HepG2 (cell line): ENCODE data around the gene EPB41. TPM values are rescaled to one million over a fixed set of nuclear protein-coding genes. Genes with fewer than 3 reads are reported as not detected.

Experiments used
- ADNP ChIP-seq: sonication (generic); formaldehyde crosslinking; IDR thresholded peaks from 2 replicates; pipeline ENCODE4 v1.4.0; 2020; ENCODE audit warnings: missing genetic modification reagents
- ASH2L ChIP-seq: fragments of 300-600, 200-600 bp; sonication (generic); IDR thresholded peaks from 2 replicates; pipeline ENCODE4 v1.7.0; 2017; ENCODE audit warnings: low read depth, mild to moderate bottlenecking, moderate library complexity, mixed read lengths, low read length; ENCODE audit not compliant: insufficient read length
- ATF7 ChIP-seq, 2 experiments: fragments of 450-650 bp in 1 of 2; sonication (generic) in 1 of 2; formaldehyde crosslinking in 1 of 2; IDR thresholded peaks; 2 replicates each; pipeline versions ENCODE4 v1.4.0 to v1.6.1; 2016 to 2020; ENCODE audit warnings: antibody characterized with exemption in 1 of 2, mild to moderate bottlenecking in 1 of 2, missing genetic modification reagents in 1 of 2
- BCLAF1 ChIP-seq: fragments of 450-650 bp; IDR thresholded peaks from 2 replicates; pipeline ENCODE4 v1.6.1; 2017; ENCODE audit warnings: mild to moderate bottlenecking
- DZIP1 ChIP-seq: sonication (generic); formaldehyde crosslinking; IDR thresholded peaks from 2 replicates; pipeline ENCODE4 v1.5.0; 2020; ENCODE audit warnings: mild to moderate bottlenecking, missing genetic modification reagents
- FOXA3 ChIP-seq: IDR thresholded peaks from 2 replicates; pipeline ENCODE4 v1.6.1; 2016; ENCODE audit warnings: missing genetic modification reagents, missing compliant biosample characterization
- GZF1 ChIP-seq: sonication (generic); formaldehyde crosslinking; IDR thresholded peaks from 2 replicates; pipeline ENCODE4 v1.5.1; 2020; ENCODE audit warnings: mild to moderate bottlenecking, missing genetic modification reagents
- HNF4A ChIP-seq: sonication (generic); formaldehyde crosslinking; IDR thresholded peaks from 2 replicates; pipeline ENCODE4 v1.4.0; 2020; ENCODE audit warnings: missing genetic modification reagents
- MED8 ChIP-seq: sonication (generic); formaldehyde crosslinking; IDR thresholded peaks from 2 replicates; pipeline ENCODE4 v1.8.1; 2023; ENCODE audit warnings: mild to moderate bottlenecking, missing genetic modification reagents; ENCODE audit not compliant: insufficient replicate concordance
- NONO ChIP-seq, 2 experiments: fragments of 450-650 bp in 1 of 2; sonication (generic) in 1 of 2; formaldehyde crosslinking in 1 of 2; IDR thresholded peaks in 1 of 2; conservative IDR thresholded peaks in 1 of 2; 2 replicates each; pipeline versions ENCODE4 v1.6.1 to v1.8.0; 2017 to 2022; ENCODE audit warnings: mild to moderate bottlenecking in 1 of 2, missing genetic modification reagents in 1 of 2, moderate library complexity in 1 of 2
- POGK ChIP-seq: sonication (generic); formaldehyde crosslinking; conservative IDR thresholded peaks from 2 replicates; pipeline ENCODE4 v1.8.0; 2022; ENCODE audit warnings: mild to moderate bottlenecking, moderate library complexity, missing genetic modification reagents
- POLR2AphosphoS5 ChIP-seq: IDR thresholded peaks from 2 replicates; pipeline ENCODE4 v1.6.1; 2012; ENCODE audit warnings: low read depth, low read length
- TMF1 ChIP-seq: sonication (generic); formaldehyde crosslinking; IDR thresholded peaks from 2 replicates; pipeline ENCODE4 v1.8.1; 2022; ENCODE audit warnings: low read depth, missing genetic modification reagents
- WIZ ChIP-seq: sonication (generic); formaldehyde crosslinking; IDR thresholded peaks from 2 replicates; pipeline ENCODE4 v1.5.1; 2020; ENCODE audit warnings: mild to moderate bottlenecking, missing genetic modification reagents
- ZMAT3 ChIP-seq: sonication (generic); formaldehyde crosslinking; conservative IDR thresholded peaks from 2 replicates; pipeline ENCODE4 v1.7.0; 2021; ENCODE audit warnings: missing genetic modification reagents
- ZNF275 ChIP-seq: sonication (generic); formaldehyde crosslinking; IDR thresholded peaks from 2 replicates; pipeline ENCODE4 v1.8.0; 2022; ENCODE audit warnings: missing genetic modification reagents, mild to moderate bottlenecking, inconsistent platforms, borderline replicate concordance
- ZNF430 ChIP-seq: sonication (generic); formaldehyde crosslinking; IDR thresholded peaks from 2 replicates; pipeline ENCODE4 v1.9.0; 2021; ENCODE audit warnings: mild to moderate bottlenecking, missing genetic modification reagents
- ZNF510 ChIP-seq: sonication (generic); formaldehyde crosslinking; IDR thresholded peaks from 2 replicates; pipeline ENCODE4 v1.4.0; 2020; ENCODE audit warnings: low read depth, mild to moderate bottlenecking, missing genetic modification reagents
- ZNF576 ChIP-seq: sonication (generic); formaldehyde crosslinking; IDR thresholded peaks from 2 replicates; pipeline ENCODE4 v1.4.0; 2020; ENCODE audit warnings: mild to moderate bottlenecking, missing genetic modification reagents
- polyA plus RNA-seq, 8 experiments: library from polyadenylated mRNA; depleted of rRNA in 3 of 8; stranded (reverse) in 7 of 8; unstranded in 1 of 8; fragments of >200 nt; fragmentation: Illumina TruSeq in 4 of 8; extraction: Trizol in 4 of 8; gene quantifications; 2 replicates each; pipeline versions ENCODE4 v1.2.1 to v1.2.3, GENCODE V29; 2011 to 2016; ENCODE audit warnings: low read depth in 4 of 8, missing spikeins in 1 of 8, mixed read lengths in 1 of 8; ENCODE audit not compliant: insufficient read depth in 1 of 8
- total RNA-seq, 5 experiments: library from RNA; depleted of rRNA; stranded (reverse); fragments of >200 nt; fragmentation: Illumina TruSeq; extraction: Trizol; gene quantifications; 2 replicates each; pipeline ENCODE4 v1.2.3, GENCODE V29; 2016; ENCODE audit warnings: low read depth in 1 of 5

The EPB41 gene
- total and polyA plus RNA-seq, 2 of the 13 experiments (the other 11 are each of a cell fraction or from before 2014, with no cell fraction given): 34.5 to 46.7 TPM

GRCh38 chr1:28886731-28887418 is 27.5 kb upstream of the EPB41 start (continued):
- peak; percentile 73 for TF ChIP-seq ASH2L
- TF ChIP-seq ZNF430: 0 out of 2 replicates have a peak, but pooled peaks have one; percentile 69
- no peak for TF ChIP-seq BCLAF1
- no peak for TF ChIP-seq NONO (IDR thresholded peaks at IDR 0.05)
- TF ChIP-seq NONO (CRISPR knock-in tag; conservative IDR thresholded peaks at IDR 0.05): 0 out of 2 replicates have a peak, but pooled peaks have one; percentile 31
- TF ChIP-seq ADNP: no peak
- TF ChIP-seq ZNF510 (CRISPR knock-in tag): no peak
- TF ChIP-seq POLR2AphosphoS5: peak; percentile 40
- peak; percentile 83; the same call in 1 of the 2 replicates for TF ChIP-seq POGK (CRISPR knock-in tag)
- TF ChIP-seq TMF1: no peak
- no peak for TF ChIP-seq ZNF576 (CRISPR knock-in tag)
- peak; percentile 97 for TF ChIP-seq ATF7 (IDR thresholded peaks at IDR 0.05)
- TF ChIP-seq ATF7 (CRISPR knock-in tag; IDR thresholded peaks at IDR 0.05): 0 out of 2 replicates have a peak, but pooled peaks have one; percentile 36
- TF ChIP-seq ZNF275: 0 out of 2 replicates have a peak, but pooled peaks have one; percentile 52
- TF ChIP-seq WIZ (CRISPR knock-in tag): no peak
- no peak for TF ChIP-seq GZF1 (CRISPR knock-in tag)
- TF ChIP-seq HNF4A (CRISPR knock-in tag): peak; percentile 33; the same call in 1 of the 2 replicates
- peak; percentile 78; the same call in 1 of the 2 replicates for TF ChIP-seq DZIP1 (CRISPR knock-in tag)
- TF ChIP-seq ZMAT3 (CRISPR knock-in tag): no peak
- 0 out of 2 replicates have a peak, but pooled peaks have one; percentile 16 for TF ChIP-seq FOXA3 (CRISPR knock-in tag)
- TF ChIP-seq MED8 (CRISPR knock-in tag): peak; percentile 34
